H1 (cell line): ENCODE measurements around the gene PGM2. TPM values are rescaled to one million over a fixed set of nuclear protein-coding genes. Genes with fewer than 3 reads are reported as not detected.

Experiments used
- CTCF ChIA-PET: fragments of 300-600 bp; sonication (Branson Sonifier 250); formaldehyde crosslinking; loops from one replicate; lab custom pipeline; 2021; ENCODE audit not compliant: partially characterized antibody; lab: Charles Lee
- POLR2A ChIA-PET: fragments of 300-600 bp; sonication (Branson Sonifier 250); formaldehyde crosslinking; loops from one replicate; lab custom pipeline; 2021; ENCODE audit warnings: inconsistent platforms; ENCODE audit not compliant: partially characterized antibody; lab: Charles Lee
- DNase-seq, 2 experiments: peaks; one replicate each; pipeline versions ENCODE4 v3.0.0 to v3.0.0-alpha.2; 2010 to 2022; ENCODE audit warnings: low spot score in 2 of 2, low read depth in 1 of 2, mixed read lengths in 1 of 2
- FAIRE-seq: peaks from 2 replicates; lab custom pipeline; 2011; peaks lifted over from hg19 to GRCh38; lab: Jason Lieb, UNC
- H2AFZ ChIP-seq: 2 replicates; pipeline ENCODE4 v1.8.1; 2012; ENCODE audit warnings: low read length, inconsistent platforms
- H2AK5ac ChIP-seq: 2 replicates; pipeline ENCODE4 v1.6.1; 2013; ENCODE audit warnings: low read depth, low read length
- H2BK120ac ChIP-seq: replicated peaks from 2 replicates; pipeline ENCODE3; 2013; ENCODE audit warnings: low read depth, low read length, inconsistent platforms
- H2BK12ac ChIP-seq: 2 replicates; pipeline ENCODE4 v1.6.1; 2013; ENCODE audit warnings: low read depth, low read length
- H2BK15ac ChIP-seq: 2 replicates; pipeline ENCODE4 v1.6.1; 2013; ENCODE audit warnings: low read length
- H2BK20ac ChIP-seq: 2 replicates; pipeline ENCODE4 v1.6.1; 2013; ENCODE audit warnings: low read length
- H2BK5ac ChIP-seq: 2 replicates; pipeline ENCODE4 v1.6.1; 2013; ENCODE audit warnings: low read depth, low read length
- H3K14ac ChIP-seq: 2 replicates; pipeline ENCODE4 v1.6.1; 2013; ENCODE audit warnings: inconsistent platforms; ENCODE audit not compliant: insufficient read length
- H3K18ac ChIP-seq: 2 replicates; pipeline ENCODE4 v1.6.1; 2013; ENCODE audit warnings: low read length; ENCODE audit errors: extremely low read depth
- H3K23ac ChIP-seq: 2 replicates; pipeline ENCODE4 v1.6.1; 2013; ENCODE audit warnings: inconsistent platforms; ENCODE audit not compliant: insufficient read length
- H3K23me2 ChIP-seq: 2 replicates; pipeline ENCODE4 v1.6.1; 2013; ENCODE audit warnings: low read depth, low read length
- H3K27ac ChIP-seq: 2 replicates; pipeline ENCODE4 v1.6.1; 2011; ENCODE audit warnings: low read depth, low read length, inconsistent platforms
- H3K27me3 ChIP-seq, 4 experiments: replicated peaks in 1 of 4; 1 replicate in 1 of 4; 2 replicates in 3 of 4; pipeline versions ENCODE4 v1.6.1 to v1.8.1; 2011 to 2013; ENCODE audit warnings: low read length in 3 of 4, mild to moderate bottlenecking in 3 of 4, inconsistent platforms in 2 of 4, mixed read lengths in 2 of 4, moderate library complexity in 1 of 4; ENCODE audit not compliant: control insufficient read depth in 3 of 4, insufficient read depth in 3 of 4; ENCODE audit errors: extremely low read depth in 1 of 4
- H3K36me3 ChIP-seq, 4 experiments: 2 replicates each; pipeline versions ENCODE4 v1.6.1 to v1.8.1; 2011 to 2013; ENCODE audit warnings: mild to moderate bottlenecking in 4 of 4, low read length in 3 of 4, moderate library complexity in 2 of 4, control low read depth in 1 of 4, inconsistent platforms in 1 of 4; ENCODE audit not compliant: insufficient read depth in 4 of 4, control insufficient read depth in 2 of 4
- H3K4ac ChIP-seq: replicated peaks from 2 replicates; pipeline ENCODE3; 2013; ENCODE audit warnings: low read length, low read depth, mixed read lengths, inconsistent platforms; ENCODE audit not compliant: insufficient read length
- H3K4me1 ChIP-seq, 4 experiments: replicated peaks in 1 of 4; 1 replicate in 1 of 4; 2 replicates in 3 of 4; pipeline versions ENCODE4 v1.6.1 to v1.8.1; 2011 to 2013; ENCODE audit warnings: low read length in 3 of 4, inconsistent platforms in 2 of 4, mixed read lengths in 1 of 4; ENCODE audit not compliant: insufficient read depth in 4 of 4, control insufficient read depth in 3 of 4
- H3K4me2 ChIP-seq, 2 experiments: 2 replicates each; pipeline versions ENCODE4 v1.6.1 to v1.8.1; 2011 to 2013; ENCODE audit warnings: low read depth in 2 of 2, low read length in 2 of 2, control low read depth in 1 of 2, inconsistent platforms in 1 of 2, mild to moderate bottlenecking in 1 of 2; ENCODE audit not compliant: insufficient read depth in 1 of 2
- H3K4me3 ChIP-seq, 4 experiments: fragments of 200-600, 300-600 bp in 1 of 4; sonication (generic), shearing (Covaris generic), sonication (Bioruptor Twin) in 1 of 4; 2 replicates each; pipeline versions ENCODE4 v1.5.1 to v1.8.1; 2011 to 2016; ENCODE audit warnings: low read length in 4 of 4, low read depth in 3 of 4, control low read depth in 2 of 4, inconsistent platforms in 2 of 4, mild to moderate bottlenecking in 2 of 4, mixed read lengths in 1 of 4, moderate library complexity in 1 of 4; ENCODE audit not compliant: insufficient read depth in 2 of 4; ENCODE audit errors: extremely low read depth in 1 of 4
- H3K56ac ChIP-seq: replicated peaks from 2 replicates; pipeline ENCODE3; 2013; ENCODE audit warnings: low read depth, mild to moderate bottlenecking, mixed read lengths, low read length, inconsistent platforms; ENCODE audit not compliant: insufficient read length
- H3K79me1 ChIP-seq: 2 replicates; pipeline ENCODE4 v1.6.1; 2013; ENCODE audit warnings: low read depth, low read length, control low read depth
- H3K79me2 ChIP-seq, 2 experiments: 2 replicates each; pipeline versions ENCODE4 v1.6.1 to v1.8.1; 2012 to 2013; ENCODE audit warnings: low read length in 2 of 2, mild to moderate bottlenecking in 2 of 2, inconsistent platforms in 1 of 2; ENCODE audit not compliant: insufficient read depth in 2 of 2, control insufficient read depth in 1 of 2
- H3K9ac ChIP-seq, 4 experiments: replicated peaks in 1 of 4; 1 replicate in 1 of 4; 2 replicates in 3 of 4; pipeline versions ENCODE4 v1.6.1 to v1.8.1; 2011 to 2013; ENCODE audit warnings: low read depth in 3 of 4, low read length in 3 of 4, control low read depth in 2 of 4, mild to moderate bottlenecking in 2 of 4, moderate library complexity in 2 of 4, inconsistent platforms in 1 of 4; ENCODE audit errors: extremely low read depth in 1 of 4
- H3K9me3 ChIP-seq, 2 experiments: 2 replicates each; pipeline versions ENCODE4 v1.6.1 to v1.8.1; 2012 to 2013; ENCODE audit warnings: mild to moderate bottlenecking in 2 of 2, moderate library complexity in 2 of 2, control low read depth in 1 of 2, inconsistent platforms in 1 of 2, low read depth in 1 of 2, low read length in 1 of 2, mixed read lengths in 1 of 2; ENCODE audit not compliant: insufficient read depth in 2 of 2
- H4K20me1 ChIP-seq, 2 experiments: replicated peaks in 1 of 2; 2 replicates each; pipeline versions ENCODE3 to v1.8.1; 2011 to 2013; ENCODE audit warnings: inconsistent platforms in 2 of 2, low read length in 2 of 2, mild to moderate bottlenecking in 1 of 2; ENCODE audit not compliant: insufficient read depth in 2 of 2, control insufficient read depth in 1 of 2
- H4K5ac ChIP-seq: 2 replicates; pipeline ENCODE4 v1.6.1; 2013; ENCODE audit warnings: low read length, low read depth, mixed read lengths, inconsistent platforms; ENCODE audit not compliant: insufficient read length
- H4K8ac ChIP-seq: 2 replicates; pipeline ENCODE4 v1.8.0; 2013; ENCODE audit warnings: mild to moderate bottlenecking, moderate library complexity, low read length, inconsistent platforms; ENCODE audit not compliant: insufficient read depth; ENCODE audit errors: extremely low read depth
- H4K91ac ChIP-seq: replicated peaks from 2 replicates; pipeline ENCODE3; 2013; ENCODE audit warnings: low read length, mixed read lengths, inconsistent platforms; ENCODE audit not compliant: insufficient read length
- ASH2L ChIP-seq: fragments of 200-600, 300-600 bp; sonication (generic); IDR thresholded peaks from one replicate; pipeline ENCODE4 v1.7.1; 2017; ENCODE audit warnings: low read length
- CEBPB ChIP-seq: IDR thresholded peaks from 2 replicates; pipeline ENCODE4 v1.6.1; 2012; ENCODE audit warnings: low read depth, low read length
- EGR1 ChIP-seq: IDR thresholded peaks from 2 replicates; pipeline ENCODE4 v1.6.1; 2011; ENCODE audit warnings: low read depth, low read length, borderline replicate concordance
- FOSL1 ChIP-seq: IDR thresholded peaks from 2 replicates; pipeline ENCODE4 v1.6.1; 2011; ENCODE audit warnings: mild to moderate bottlenecking, low read depth, low read length, moderate library complexity; ENCODE audit not compliant: insufficient read depth
- POLR2A ChIP-seq, 2 experiments: IDR thresholded peaks; 1 replicate in 1 of 2; 2 replicates in 1 of 2; pipeline ENCODE4 v1.6.1; 2011; ENCODE audit warnings: low read depth in 2 of 2, low read length in 2 of 2, mild to moderate bottlenecking in 2 of 2; ENCODE audit errors: control extremely low read depth in 1 of 2
- POU5F1 ChIP-seq: IDR thresholded peaks from 2 replicates; pipeline ENCODE4 v1.6.1; 2011; ENCODE audit warnings: low read depth, mild to moderate bottlenecking, low read length, moderate library complexity
- RFX5 ChIP-seq: IDR thresholded peaks from 2 replicates; pipeline ENCODE4 v1.6.1; 2011; ENCODE audit warnings: low read depth, low read length, improper control_type of control experiment, borderline replicate concordance
- SUZ12 ChIP-seq: fragments of 200-600 bp; sonication (generic); IDR thresholded peaks from 2 replicates; pipeline ENCODE4 v1.6.1; 2012; ENCODE audit warnings: mild to moderate bottlenecking, inconsistent platforms, low read length, moderate library complexity, mixed read lengths
- TAF1 ChIP-seq: IDR thresholded peaks from 2 replicates; pipeline ENCODE4 v1.6.1; 2011; ENCODE audit warnings: mild to moderate bottlenecking, low read depth, low read length
- YY1 ChIP-seq: IDR thresholded peaks from 2 replicates; pipeline ENCODE4 v1.6.1; 2011; ENCODE audit warnings: low read depth, mild to moderate bottlenecking, low read length
- WGBS, 2 experiments: shearing (Covaris generic) in 1 of 2; methylation state at CpG; one replicate each; pipeline versions ENCODE4 v1.1.6 to v1.1.7; 2013 to 2015; ENCODE audit warnings: low lambda C conversion rate in 2 of 2, mixed read lengths in 2 of 2, inconsistent platforms in 1 of 2, low coverage in 1 of 2, missing lambda C conversion rate in 1 of 2; ENCODE audit not compliant: insufficient replicate concordance in 2 of 2, insufficient coverage in 1 of 2, insufficient read length in 1 of 2; ENCODE audit errors: extremely low coverage in 1 of 2, missing lambda C conversion rate in 1 of 2; 5-methylcytosine and 5-hydroxymethylcytosine counted together
- polyA plus RNA-seq, 7 experiments: library from polyadenylated mRNA; depleted of rRNA in 3 of 7; stranded (reverse) in 5 of 7; unstranded in 2 of 7; fragments of >200 nt in 5 of 7; fragments of 200-250 nt in 2 of 7; gene quantifications; 1 replicate in 5 of 7; 2 replicates in 1 of 7; 4 replicates in 1 of 7; pipeline versions ENCODE4 v1.2.1 to v1.2.3, GENCODE V29; 2011 to 2013; ENCODE audit warnings: missing spikeins in 2 of 7, mixed read lengths in 2 of 7
- total RNA-seq: library from RNA; stranded (reverse); fragmentation: NEBNext Ultra II Directional; extraction: Animal tissue kit (Norgen Biotek cat#: 25700); gene quantifications from 2 replicates; pipeline ENCODE4 v1.2.1, GENCODE V29; 2021

Gene PGM2
- total and polyA plus RNA-seq, 2 of the 8 experiments (the other 6 are each of a cell fraction or from before 2014, with no cell fraction given): 7.7 to 38.0 TPM

- Histone ChIP-seq H3K4me2 (no peak overlapping the region), H3K79me1 (0 out of 2 replicates have a peak, but pooled peaks cover 2% of the 10 kb centered on the region), H3K4me3 (no peak overlapping the region), H3K4ac (no peak overlapping the region), H2BK5ac (no peak overlapping the region), H3K18ac (no peak overlapping the region), H4K20me1 (no peaks in the 10 kb centered on the region), H3K23me2 (no peaks in the 10 kb centered on the region), H4K5ac (no peak overlapping the region), H2AK5ac (no peak overlapping the region), H2AFZ (no peak overlapping the region), H4K91ac (no peak overlapping the region), H2BK12ac (no peak overlapping the region), H3K56ac (no peak overlapping the region), H3K4me1 (no peaks in the 10 kb centered on the region), H3K27ac (no peak overlapping the region), H3K23ac (no peak overlapping the region), H3K9me3 (no peaks in the 10 kb centered on the region), H3K79me2 (no peaks in the 10 kb centered on the region), H2BK20ac (no peak overlapping the region), H4K8ac (no peak overlapping the region), H2BK120ac (no peak overlapping the region), H2BK15ac (no peak overlapping the region), H3K36me3 (peaks cover 2 to 21% (median 10%) of the 10 kb centered on the region in 4 experiments; a peak in 6 of 8 replicates), H3K14ac (no peak overlapping the region), H3K9ac (no peak overlapping the region), H3K27me3 (peaks cover 0 to 1% (median 0%) of the 10 kb centered on the region in 4 experiments; a peak in 1 of 7 replicates)
- FAIRE-seq: no peak
- no peak for TF ChIP-seq POLR2A (IDR thresholded peaks at IDR 0.05; ENCODE audit: control extremely low read depth in 1 of 2, low read depth in 2 of 2, low read length in 2 of 2)
- TF ChIP-seq ASH2L: no peak
- no peak for TF ChIP-seq RFX5
- TF ChIP-seq CEBPB: no peak
- TF ChIP-seq POU5F1: no peak
- TF ChIP-seq YY1: no peak
- no peak for TF ChIP-seq TAF1
- TF ChIP-seq SUZ12: no peak
- TF ChIP-seq EGR1: no peak
- no peak for TF ChIP-seq FOSL1
- CTCF ChIA-PET: no interaction called here
- DNase-seq: no peak
- POLR2A ChIA-PET: no interaction called here
- 87% methylated on average over 2 of the region's 2 CpGs; no CpG with 5 or more reads in 1 of the 2 experiments for WGBS, 2 experiments
Measured at GRCh38 chr4:37837446-37837845, 11.0 kb downstream of the PGM2 start.
